ENCODE results near the gene MEST.
"Not testable (repeated sequence)": the region's sequence is repeated elsewhere in the genome, so short reads cannot be mapped to it uniquely, and the experiment has no call there.

MEST gene

GRCh38 chr7:130485734-130486113, 6.2 kb upstream of the MEST start:
- no peak for DNase-seq (ENCODE audit: low read depth in 2 of 2)

GRCh38 chr7:130486114-130486953, 5.6 kb upstream of the MEST start:
- DNase-seq (ENCODE audit: low read depth in 2 of 2) = peak in 1 of 2 donors; percentile 36

- DNase-seq (ENCODE audit: low read depth in 2 of 2) = no peak
These were observed 4.9 kb upstream of the MEST start for GRCh38 chr7:130486954-130487436.

- DNase-seq (ENCODE audit: low read depth in 2 of 2) = no peak
These were observed 3.3 kb upstream of the MEST start for GRCh38 chr7:130488392-130489139.

GRCh38 chr7:130489140-130489983, 2.5 kb upstream of the MEST start:
- no peak for DNase-seq (ENCODE audit: low read depth in 2 of 2)

- DNase-seq (ENCODE audit: low read depth in 2 of 2) = no peak
These were observed 1.5 kb upstream of the MEST start for GRCh38 chr7:130490311-130490791.

- DNase-seq (ENCODE audit: low read depth in 2 of 2) = no peak
These were observed 739 bp upstream of the MEST start for GRCh38 chr7:130490888-130491804.

- DNase-seq (ENCODE audit: low read depth in 2 of 2) = no peak
These were observed 814 bp downstream of the MEST start for GRCh38 chr7:130492523-130493274.

GRCh38 chr7:130493275-130493873, 1.5 kb downstream of the MEST start:
- no peak for DNase-seq (ENCODE audit: low read depth in 2 of 2)

GRCh38 chr7:130494431-130494858, 2.6 kb downstream of the MEST start:
- no peak for DNase-seq (ENCODE audit: low read depth in 2 of 2)

- DNase-seq (ENCODE audit: low read depth in 2 of 2) = no peak
These were observed 8.6 kb downstream of the MEST start for GRCh38 chr7:130500463-130500862.

- DNase-seq (ENCODE audit: low read depth in 2 of 2) = no peak
These were observed 9.0 kb downstream of the MEST start for GRCh38 chr7:130500910-130501309.

- DNase-seq (ENCODE audit: low read depth in 2 of 2) = no peak
These were observed 13.9 kb downstream of the MEST start for GRCh38 chr7:130505753-130506152.

- no peak for DNase-seq (ENCODE audit: low read depth in 2 of 2)
These were observed 14.5 kb downstream of the MEST start for GRCh38 chr7:130506358-130506757.

GRCh38 chr7:130512038-130512437, 20.2 kb downstream of the MEST start:
- DNase-seq (ENCODE audit: low read depth in 2 of 2) = not testable (repeated sequence)

- DNase-seq (ENCODE audit: low read depth in 2 of 2) = no peak
These were observed 21.6 kb downstream of the MEST start for GRCh38 chr7:130513447-130513846.

GRCh38 chr7:130515315-130516040, 23.6 kb downstream of the MEST start:
- DNase-seq (ENCODE audit: low read depth in 2 of 2) = no peak

- no peak for DNase-seq (ENCODE audit: low read depth in 2 of 2)
These were observed 29.5 kb downstream of the MEST start for GRCh38 chr7:130521258-130521951.

All from activated CD4-positive, alpha-beta T cell treated with anti-CD3 and anti-CD28 coated beads for 24 hours (primary cell).